Kidney (tissue), 14 donors: Measurements from ENCODE around the gene TNXB. TPM values are rescaled to one million over a fixed set of nuclear protein-coding genes. Genes with fewer than 3 reads are reported as not detected.

ENCODE experiments used
- DNase-seq, 5 donors: peaks; one replicate each; pipeline ENCODE4 v3.0.0-alpha.2; 2013 to 2020
- FAIRE-seq: peaks from 2 replicates; lab custom pipeline; 2012; peaks lifted over from hg19 to GRCh38; lab: Jason Lieb, UNC
- H3K27ac ChIP-seq, 2 donors: one replicate each; pipeline ENCODE4 v1.7.0; 2013; ENCODE audit warnings: low read depth in 2 of 2, low read length in 2 of 2, inconsistent platforms in 1 of 2
- H3K27me3 ChIP-seq: one replicate; pipeline ENCODE4 v1.7.1; 2013; ENCODE audit warnings: low read length, inconsistent platforms; ENCODE audit not compliant: control insufficient read depth, insufficient read depth
- H3K36me3 ChIP-seq, 3 donors: one replicate each; pipeline versions ENCODE4 v1.7.0 to v1.7.1; 2013; ENCODE audit warnings: low read length in 3 of 3, control low read depth in 1 of 3, inconsistent platforms in 1 of 3; ENCODE audit not compliant: insufficient read depth in 3 of 3, control insufficient read depth in 2 of 3
- H3K4me1 ChIP-seq, 3 donors: one replicate each; pipeline versions ENCODE4 v1.7.0 to v1.7.1; 2013; ENCODE audit warnings: low read length in 3 of 3, inconsistent platforms in 1 of 3, low read depth in 1 of 3; ENCODE audit not compliant: control insufficient read depth in 2 of 3, insufficient read depth in 2 of 3
- H3K4me3 ChIP-seq, 3 donors: one replicate each; pipeline versions ENCODE4 v1.7.0 to v1.8.1; 2013; ENCODE audit warnings: low read length in 3 of 3, control low read depth in 1 of 3, inconsistent platforms in 1 of 3
- H3K9ac ChIP-seq, 3 donors: one replicate each; pipeline versions ENCODE4 v1.7.0 to v1.7.1; 2013; ENCODE audit warnings: low read length in 3 of 3, control low read depth in 1 of 3, inconsistent platforms in 1 of 3
- H3K9me3 ChIP-seq, 3 donors: one replicate each; pipeline versions ENCODE4 v1.7.0 to v1.7.1; 2013; ENCODE audit warnings: low read length in 3 of 3, control low read depth in 1 of 3, inconsistent platforms in 1 of 3; ENCODE audit not compliant: control insufficient read depth in 2 of 3, insufficient read depth in 1 of 3
- CTCF ChIP-seq: IDR thresholded peaks from 3 replicates; pipeline ENCODE4 v1.5.1; 2012; ENCODE audit warnings: mild to moderate bottlenecking, moderate library complexity, borderline replicate concordance; ENCODE audit not compliant: insufficient read depth; ENCODE audit errors: extremely low read depth
- intact Hi-C: fragments of 100-400 bp; cut with DNase I; formaldehyde crosslinking; loops from one replicate; pipeline ENCODE4 v1.11.1; 2022
- polyA plus RNA-seq: library from polyadenylated mRNA; stranded (reverse); fragments of 350-450 nt; fragmentation: Illumina TruSeq; extraction: RNeasy Lipid Tissue Mini Kit (QIAGEN cat#74804); gene quantifications from one replicate; pipeline ENCODE4 v1.2.3, GENCODE V29; 2014; ENCODE audit warnings: low read depth, low replicate concordance; ENCODE audit not compliant: insufficient read depth
- total RNA-seq: library from RNA; stranded (reverse); fragmentation: NEBNext Ultra II Directional; extraction: Animal tissue kit (Norgen Biotek cat#: 25700); gene quantifications from one replicate; pipeline ENCODE4 v1.2.1, GENCODE V29; 2021
- donor health status: control.
- donor health status: control.
- donor health status: control.
- donor health status: control.
- donor health status: control.
- donor health status: DM: yes; HTN: yes; CAD: no.
- donor health status: Normal renal cell carcinoma (clear cell type).

TNXB gene
- total and polyA plus RNA-seq, 2 donors from 2014 or later, result 13.3 to 88.2 TPM

DNA sequence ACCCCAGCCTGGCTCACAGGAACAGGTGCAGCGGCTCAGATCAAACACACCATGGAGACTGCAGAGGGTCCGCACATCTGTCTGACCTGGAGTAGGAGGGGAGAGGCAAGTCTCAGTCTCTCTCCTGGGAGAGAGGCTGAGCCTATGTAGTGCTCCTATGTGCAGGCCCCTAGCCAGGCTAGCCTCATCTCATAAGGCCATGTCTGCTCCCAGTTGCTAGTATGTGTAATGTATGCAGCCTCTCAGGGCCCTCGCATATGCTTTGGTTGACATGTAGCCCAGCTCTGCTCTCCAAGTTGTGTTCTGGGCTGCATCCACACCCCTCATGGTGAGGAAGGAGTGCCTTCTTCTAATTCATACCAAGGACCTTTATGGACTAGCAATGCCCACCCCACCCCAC, 11.8 kb downstream of the TNXB start:
- H3K36me3 ChIP-seq, result no peaks in the 10 kb centered on the region
- H3K27me3 ChIP-seq, result peaks cover 9% of the 10 kb centered on the region
- no peak overlapping the region for H3K27ac ChIP-seq
- TF ChIP-seq CTCF, result no peak
- H3K9me3 ChIP-seq, result no peaks in the 10 kb centered on the region
- H3K4me3 ChIP-seq, result no peak overlapping the region
- FAIRE-seq (no peak), DNase-seq (no peak)
- H3K9ac ChIP-seq, result no peak overlapping the region
- peaks cover 0 to 7% (median 3%) of the 10 kb centered on the region in 3 donors for H3K4me1 ChIP-seq
- intact Hi-C loops, result no loop called here

GRCh38 chr6:32096394-32097258, 12.5 kb downstream of the TNXB start:
- Histone ChIP-seq H3K36me3 (no peaks in the 10 kb centered on the region), H3K27me3 (peaks cover 9% of the 10 kb centered on the region), H3K27ac (no peak overlapping the region), H3K4me1 (peaks cover 0 to 10% (median 3%) of the 10 kb centered on the region in 3 donors), H3K4me3 (no peak overlapping the region), H3K9me3 (no peaks in the 10 kb centered on the region), H3K9ac (no peak overlapping the region)
- intact Hi-C loops, result no loop called here
- no peak for FAIRE-seq
- DNase-seq, result peak in 2 of 5 donors; percentile 37 to 42
- TF ChIP-seq CTCF, result no peak

DNA sequence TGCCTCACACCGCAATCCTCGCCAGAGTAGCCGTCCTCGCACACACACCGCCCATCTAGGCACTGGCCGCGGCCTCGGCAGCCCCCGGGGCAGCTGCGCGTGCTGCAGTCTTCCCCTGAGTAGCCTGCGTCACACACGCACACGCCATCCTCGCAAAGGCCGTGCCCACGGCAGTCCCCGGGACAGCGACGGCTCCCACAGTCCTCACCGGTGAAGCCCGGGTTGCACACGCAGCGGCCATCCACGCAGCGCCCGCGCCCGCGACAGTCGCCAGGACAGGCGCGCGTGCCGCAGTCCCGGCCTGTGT, 13.1 kb downstream of the TNXB start:
- H3K27me3 ChIP-seq, result peaks cover 9% of the 10 kb centered on the region
- no peak overlapping the region for H3K9ac ChIP-seq
- no peak overlapping the region for H3K4me3 ChIP-seq
- intact Hi-C loops, result no loop called here
- no peaks in the 10 kb centered on the region for H3K36me3 ChIP-seq
- DNase-seq (no peak), FAIRE-seq (no peak)
- TF ChIP-seq CTCF, result no peak
- no peak overlapping the region for H3K27ac ChIP-seq
- H3K4me1 ChIP-seq, result peaks cover 0 to 10% (median 3%) of the 10 kb centered on the region in 3 donors
- no peaks in the 10 kb centered on the region for H3K9me3 ChIP-seq
